C4-2B (cell line): ENCODE measurements around the gene PARP3.

Experiments
- CTCF ChIP-seq: fragments of 450-650 bp; conservative IDR thresholded peaks from 2 replicates; pipeline ENCODE4 v1.5.1; 2017; ENCODE audit warnings: mild to moderate bottlenecking
- ZFX ChIP-seq: fragments of 450-650 bp; IDR thresholded peaks from 2 replicates; pipeline ENCODE4 v1.6.1; 2017

DNA sequence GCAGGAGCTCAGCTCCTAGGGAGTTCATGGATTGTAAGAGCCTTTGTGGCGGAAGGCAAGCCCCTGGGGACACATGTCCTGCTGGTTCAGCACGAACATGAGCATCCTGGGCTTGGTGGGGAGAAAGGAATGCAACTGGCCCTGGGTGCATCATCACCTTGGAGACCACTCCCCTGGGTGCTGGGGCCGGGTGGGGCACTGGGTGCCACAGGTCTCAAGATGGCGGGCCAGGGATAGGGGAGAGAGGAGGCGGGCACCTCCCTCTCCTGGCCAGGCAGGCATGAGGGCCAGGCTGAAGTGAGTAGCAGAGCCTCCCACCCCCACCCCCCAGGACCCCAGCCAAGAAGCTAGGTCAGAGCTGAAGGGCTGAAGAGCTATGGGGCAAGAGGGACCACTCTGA, 24.3 kb downstream of the PARP3 start:
- TF ChIP-seq ZFX: no peak
- no peak for TF ChIP-seq CTCF
